Thyroid gland (tissue), 4 donors: ENCODE measurements around the gene LPP.

Source experiments
- CTCF ChIP-seq, 6 experiments: fragments of 200-600 bp in 3 of 6; fragments of 450-650 bp in 3 of 6; sonication (generic) in 3 of 6; IDR thresholded peaks; one replicate each; pipeline ENCODE4 v1.5.1; 2016 to 2019; ENCODE audit warnings: antibody characterized with exemption in 6 of 6, mild to moderate bottlenecking in 2 of 6, inconsistent platforms in 1 of 6, moderate library complexity in 1 of 6
- POLR2A ChIP-seq, 2 donors: fragments of 450-650 bp; IDR thresholded peaks; one replicate each; pipeline ENCODE4 v1.6.1; 2017; ENCODE audit warnings: antibody characterized with exemption in 2 of 2, mild to moderate bottlenecking in 2 of 2, moderate library complexity in 1 of 2

GRCh38 chr3:188286087-188286513, 132.1 kb downstream of the LPP start:
- TF ChIP-seq CTCF (IDR thresholded peaks at IDR 0.05) (no peak), POLR2A (IDR thresholded peaks at IDR 0.05) (no peak)
